Activated CD4-positive, alpha-beta memory T cell treated with anti-CD3 and anti-CD28 coated beads for 36 hours (primary cell): ENCODE data around the gene STIM2. TPM values are rescaled to one million over a fixed set of nuclear protein-coding genes. Genes with fewer than 3 reads are reported as not detected.

Source experiments
- CTCF ChIA-PET: fragments of 350-600 bp; sonication (Branson Sonifier 250); formaldehyde crosslinking; loops from one replicate; lab custom pipeline; 2021; ENCODE audit warnings: antibody characterized with exemption, inconsistent platforms; lab: Charles Lee
- POLR2A ChIA-PET: fragments of 350-600 bp; sonication (Branson Sonifier 250); formaldehyde crosslinking; loops from one replicate; lab custom pipeline; 2021; ENCODE audit warnings: antibody characterized with exemption; lab: Charles Lee
- DNase-seq: peaks from one replicate; pipeline ENCODE4 v3.0.0-alpha.2; 2020
- H3K27ac Mint-ChIP-seq: one replicate; pipeline ENCODE4 v1.8.0; 2021; ENCODE audit warnings: mixed read lengths
- H3K27me3 Mint-ChIP-seq: one replicate; pipeline ENCODE4 v1.8.0; 2021; ENCODE audit warnings: mixed read lengths
- H3K36me3 Mint-ChIP-seq: one replicate; pipeline ENCODE4 v1.8.0; 2021; ENCODE audit warnings: mixed read lengths
- H3K4me1 Mint-ChIP-seq: one replicate; pipeline ENCODE4 v1.8.0; 2021; ENCODE audit warnings: low read depth, mixed read lengths
- H3K4me3 Mint-ChIP-seq: one replicate; pipeline ENCODE4 v1.8.0; 2021; ENCODE audit warnings: mild to moderate bottlenecking, mixed read lengths
- H3K9me3 Mint-ChIP-seq: one replicate; pipeline ENCODE4 v1.8.0; 2021; ENCODE audit warnings: mixed read lengths
- intact Hi-C: fragments of 100-400 bp; cut with micrococcal nuclease; formaldehyde crosslinking; loops from one replicate; pipeline ENCODE4 v1.15.1; 2023
- total RNA-seq, 2 experiments: library from RNA; stranded (reverse); gene quantifications; one replicate each; pipeline ENCODE4 v1.2.3, GENCODE V29; 2021

Gene STIM2
- total RNA-seq, 2 experiments from 2014 or later = 37.8 to 40.6 TPM

- CTCF ChIA-PET = no interaction called here
- intact Hi-C loops = no loop called here
- DNase-seq = no peak
- Mint-ChIP-seq H3K36me3 (no peaks in the 10 kb centered on the region), H3K27me3 (peaks cover 21% of the 10 kb centered on the region), H3K9me3 (no peaks in the 10 kb centered on the region), H3K4me3 (no peak overlapping the region), H3K4me1 (peaks cover 6% of the 10 kb centered on the region), H3K27ac (no peak overlapping the region)
- POLR2A ChIA-PET = no interaction called here
Observed at GRCh38 chr4:27050731-27051130, 190.1 kb downstream of the STIM2 start.

DNA sequence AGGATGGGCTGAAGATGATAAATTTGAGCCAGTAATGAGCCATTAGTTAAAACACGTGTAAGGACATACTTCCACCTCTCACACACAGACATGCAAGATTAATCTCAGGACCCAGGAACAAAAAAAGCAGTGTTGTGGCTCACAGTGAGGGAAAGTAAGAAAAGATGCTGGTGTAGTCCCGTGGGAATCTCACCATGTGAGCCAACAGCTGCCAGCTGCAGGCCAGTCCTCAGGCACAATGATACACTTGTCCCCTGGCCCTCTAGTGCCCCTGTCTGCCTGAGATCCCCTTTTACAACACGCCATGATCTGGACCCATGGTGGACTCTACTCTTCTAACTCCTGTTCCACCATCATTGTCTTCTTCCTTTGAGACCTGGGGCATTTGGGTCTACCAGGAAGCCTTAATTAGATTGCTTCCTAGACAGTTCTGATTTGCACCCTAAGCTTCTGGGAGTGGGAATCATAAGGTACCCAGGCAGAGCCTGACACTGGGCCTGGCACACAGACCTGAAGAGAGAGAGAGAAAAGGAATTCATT is 194.7 kb downstream of the STIM2 start:
- intact Hi-C loops = no loop called here
- no peak overlapping the region for H3K27ac Mint-ChIP-seq
- POLR2A ChIA-PET = no interaction called here
- CTCF ChIA-PET = no interaction called here
- peaks cover 10% of the 10 kb centered on the region for H3K27me3 Mint-ChIP-seq
- no peaks in the 10 kb centered on the region for H3K36me3 Mint-ChIP-seq
- H3K4me1 Mint-ChIP-seq = no peaks in the 10 kb centered on the region
- no peak overlapping the region for H3K4me3 Mint-ChIP-seq
- H3K9me3 Mint-ChIP-seq = no peaks in the 10 kb centered on the region
- no peak for DNase-seq

DNA sequence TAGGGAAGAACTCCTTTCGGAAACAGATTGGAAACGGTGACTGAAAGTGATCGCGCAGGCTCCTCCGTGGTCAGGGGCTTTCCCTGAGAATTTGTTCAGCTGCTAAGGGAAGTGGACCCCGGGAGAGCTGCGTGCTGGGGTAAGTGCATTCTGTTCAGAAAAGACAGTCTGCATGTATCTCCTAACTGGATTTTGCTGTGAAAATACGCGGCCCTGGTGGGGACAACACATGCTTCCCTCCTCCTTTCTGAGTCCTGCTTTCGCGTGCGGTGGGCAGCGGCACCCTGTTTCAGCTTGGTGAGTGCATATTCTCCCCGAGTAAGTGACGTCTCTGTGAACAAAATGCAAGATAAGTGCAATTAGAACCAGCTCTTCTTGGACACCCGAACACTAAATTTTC is 195.6 kb downstream of the STIM2 start:
- no peaks in the 10 kb centered on the region for H3K9me3 Mint-ChIP-seq
- H3K27ac Mint-ChIP-seq = no peak overlapping the region
- no peak overlapping the region for H3K4me3 Mint-ChIP-seq
- ChIA-PET POLR2A (no interaction called here), CTCF (interaction anchor here (0.9 kb wide), 1 partner anchor 8 kb away, joined by 4 read pairs; no protein-coding TSS in a partner anchor)
- no peaks in the 10 kb centered on the region for H3K4me1 Mint-ChIP-seq
- intact Hi-C loops = no loop called here
- H3K36me3 Mint-ChIP-seq = no peaks in the 10 kb centered on the region
- no peak for DNase-seq
- H3K27me3 Mint-ChIP-seq = peaks cover 5% of the 10 kb centered on the region

DNA sequence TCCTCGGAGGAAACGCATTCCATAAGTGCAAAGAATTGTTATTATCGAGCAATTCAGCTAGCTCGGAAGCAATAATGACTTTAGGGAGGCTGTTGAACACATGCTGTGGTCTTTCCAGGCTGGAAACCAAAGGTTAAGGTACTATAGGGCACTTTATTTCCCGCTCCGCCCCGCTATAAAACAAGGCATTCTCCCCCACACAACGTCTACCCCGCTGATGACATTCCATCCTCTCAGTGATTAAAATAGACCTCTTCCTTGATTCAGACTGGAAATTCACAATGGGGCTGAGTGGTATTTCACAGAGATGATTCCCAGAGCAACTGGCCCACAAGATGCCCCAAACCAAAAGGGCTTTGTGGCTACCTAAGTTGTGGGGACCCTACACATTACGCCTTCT is 196.4 kb downstream of the STIM2 start:
- Mint-ChIP-seq H3K4me1 (no peaks in the 10 kb centered on the region), H3K27me3 (peaks cover 3% of the 10 kb centered on the region), H3K4me3 (no peak overlapping the region), H3K27ac (no peak overlapping the region), H3K9me3 (no peaks in the 10 kb centered on the region), H3K36me3 (no peaks in the 10 kb centered on the region)
- intact Hi-C loops = no loop called here
- no peak for DNase-seq
- ChIA-PET CTCF (interaction anchor here (0.9 kb wide), 1 partner anchor 9 kb away, joined by 4 read pairs; no protein-coding TSS in a partner anchor), POLR2A (no interaction called here)

DNA sequence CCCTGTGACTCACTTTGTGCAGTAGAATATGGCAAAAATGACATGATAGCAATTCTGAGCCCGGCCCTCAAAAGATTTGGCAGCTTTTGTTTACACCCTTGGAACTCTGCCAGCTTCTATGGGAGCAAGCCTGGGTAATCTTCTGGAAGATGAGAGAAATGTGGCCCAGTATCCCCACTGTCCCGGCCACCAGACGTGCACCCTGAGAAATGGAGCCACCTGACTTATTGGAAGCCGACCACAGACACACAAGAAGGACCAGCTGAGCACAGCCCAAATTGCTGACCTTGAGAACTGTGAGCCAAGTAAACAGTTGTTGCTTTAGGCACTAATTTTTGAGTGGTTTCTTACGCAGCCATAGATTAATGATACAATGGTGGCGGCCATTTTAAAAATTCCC is 197.0 kb downstream of the STIM2 start:
- Mint-ChIP-seq H3K4me3 (no peak overlapping the region), H3K27ac (no peak overlapping the region), H3K36me3 (no peaks in the 10 kb centered on the region), H3K4me1 (no peaks in the 10 kb centered on the region), H3K9me3 (no peaks in the 10 kb centered on the region), H3K27me3 (peaks cover 3% of the 10 kb centered on the region)
- CTCF ChIA-PET = no interaction called here
- POLR2A ChIA-PET = no interaction called here
- intact Hi-C loops = no loop called here
- DNase-seq = no peak

- POLR2A ChIA-PET = no interaction called here
- intact Hi-C loops = no loop called here
- Mint-ChIP-seq H3K4me3 (no peak overlapping the region), H3K4me1 (no peaks in the 10 kb centered on the region), H3K27ac (no peak overlapping the region), H3K9me3 (no peaks in the 10 kb centered on the region), H3K36me3 (no peaks in the 10 kb centered on the region), H3K27me3 (peaks cover 5% of the 10 kb centered on the region)
- no peak for DNase-seq
- CTCF ChIA-PET = no interaction called here
Observed at GRCh38 chr4:27058819-27059406, 198.3 kb downstream of the STIM2 start.

- DNase-seq = no peak
- ChIA-PET POLR2A (no interaction called here), CTCF (no interaction called here)
- Mint-ChIP-seq H3K4me1 (no peaks in the 10 kb centered on the region), H3K9me3 (no peaks in the 10 kb centered on the region), H3K4me3 (no peak overlapping the region), H3K27me3 (peaks cover 5% of the 10 kb centered on the region), H3K36me3 (no peaks in the 10 kb centered on the region), H3K27ac (no peak overlapping the region)
- intact Hi-C loops = no loop called here
Observed at GRCh38 chr4:27059446-27059845, 198.8 kb downstream of the STIM2 start.

- DNase-seq = no peak
- Mint-ChIP-seq H3K36me3 (no peaks in the 10 kb centered on the region), H3K9me3 (no peaks in the 10 kb centered on the region), H3K27ac (no peak overlapping the region), H3K4me1 (no peaks in the 10 kb centered on the region), H3K4me3 (no peak overlapping the region), H3K27me3 (peaks cover 5% of the 10 kb centered on the region)
- intact Hi-C loops = no loop called here
- ChIA-PET CTCF (interaction anchor here (1.7 kb wide), 1 partner anchor 14 kb away, joined by 5 read pairs; no protein-coding TSS in a partner anchor), POLR2A (no interaction called here)
Observed at GRCh38 chr4:27062256-27062655, 201.6 kb downstream of the STIM2 start.

DNA sequence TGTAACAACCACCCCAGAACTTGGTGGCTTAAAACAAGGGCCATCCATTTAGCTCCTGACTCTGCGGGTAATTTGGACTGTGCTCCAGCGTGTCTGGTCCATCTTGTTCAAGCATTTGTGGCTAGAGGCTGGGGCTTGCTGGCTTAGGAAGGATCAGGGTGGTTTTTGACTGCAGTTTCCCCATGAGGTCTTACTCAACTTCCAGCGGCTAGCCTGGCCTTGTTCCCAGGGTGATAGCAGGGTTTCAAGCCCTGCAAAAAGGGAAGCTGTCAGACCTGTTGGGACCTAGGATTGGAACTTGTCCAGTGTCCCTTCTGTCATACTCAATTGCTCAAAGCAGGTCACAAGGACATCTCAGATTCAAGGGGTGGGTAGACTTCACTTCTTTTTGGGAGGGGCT is 205.9 kb downstream of the STIM2 start:
- Mint-ChIP-seq H3K4me1 (no peaks in the 10 kb centered on the region), H3K27ac (no peak overlapping the region), H3K4me3 (no peak overlapping the region), H3K36me3 (no peaks in the 10 kb centered on the region), H3K27me3 (peaks cover 8% of the 10 kb centered on the region), H3K9me3 (no peaks in the 10 kb centered on the region)
- intact Hi-C loops = no loop called here
- ChIA-PET CTCF (no interaction called here), POLR2A (no interaction called here)
- no peak for DNase-seq

- Mint-ChIP-seq H3K27me3 (peaks cover 7% of the 10 kb centered on the region), H3K27ac (no peak overlapping the region), H3K4me3 (no peak overlapping the region), H3K36me3 (no peaks in the 10 kb centered on the region), H3K9me3 (no peaks in the 10 kb centered on the region), H3K4me1 (no peaks in the 10 kb centered on the region)
- DNase-seq = no peak
- intact Hi-C loops = no loop called here
- POLR2A ChIA-PET = no interaction called here
- CTCF ChIA-PET = no interaction called here
Observed at GRCh38 chr4:27068151-27068867, 207.7 kb downstream of the STIM2 start.
